Endothelial cell of umbilical vein (primary cell): ENCODE data around the gene PDGFA. TPM values are rescaled to one million over a fixed set of nuclear protein-coding genes. Genes with fewer than 3 reads are reported as not detected.

ENCODE experiments used
- BruUV-seq: library from RNA; stranded (reverse); fragments of 400-500 nt; replicated peaks from 2 replicates; lab custom pipeline; 2021; lab: Mats Ljungman, UMichigan
- CTCF ChIA-PET: fragments of 300-600, 350-600 bp; sonication (Branson Sonifier 250); formaldehyde crosslinking; loops from one replicate; lab custom pipeline; 2021; ENCODE audit warnings: antibody characterized with exemption, inconsistent platforms; lab: Charles Lee
- POLR2A ChIA-PET: fragments of 300-600, 350-600 bp; sonication (Branson Sonifier 250); formaldehyde crosslinking; loops from one replicate; lab custom pipeline; 2021; ENCODE audit warnings: antibody characterized with exemption, inconsistent platforms; lab: Charles Lee
- DNase-seq: peaks from one replicate; pipeline ENCODE4 v3.0.0-alpha.2; 2011; ENCODE audit warnings: low read depth, low spot score
- FAIRE-seq: peaks from 2 replicates; lab custom pipeline; 2011; peaks lifted over from hg19 to GRCh38; lab: Jason Lieb, UNC
- H2AFZ ChIP-seq: 2 replicates; pipeline ENCODE4 v1.6.0; 2012; ENCODE audit warnings: low read depth, low read length, control low read depth, inconsistent platforms
- H3K27ac ChIP-seq: 2 replicates; pipeline ENCODE4 v1.5.1; 2011; ENCODE audit warnings: low read depth, mild to moderate bottlenecking, control low read depth, low read length, moderate library complexity; ENCODE audit not compliant: insufficient read depth
- H3K27me3 ChIP-seq, 2 experiments: 2 replicates each; pipeline versions ENCODE4 v1.6.0 to v1.6.1; 2011; ENCODE audit warnings: low read length in 2 of 2, mixed read lengths in 1 of 2; ENCODE audit not compliant: control insufficient read depth in 2 of 2, insufficient read depth in 2 of 2
- H3K36me3 ChIP-seq, 2 experiments: 2 replicates in 1 of 2; 3 replicates in 1 of 2; pipeline ENCODE4 v1.5.1; 2011; ENCODE audit warnings: low read length in 2 of 2, mild to moderate bottlenecking in 1 of 2, moderate library complexity in 1 of 2; ENCODE audit not compliant: control insufficient read depth in 2 of 2, insufficient read depth in 2 of 2; ENCODE audit errors: extremely low read depth in 1 of 2
- H3K4me1 ChIP-seq: 3 replicates; pipeline ENCODE4 v1.5.1; 2011; ENCODE audit warnings: mild to moderate bottlenecking, low read length; ENCODE audit not compliant: control insufficient read depth, insufficient read depth; ENCODE audit errors: extremely low read depth
- H3K4me2 ChIP-seq: 2 replicates; pipeline ENCODE4 v1.6.1; 2011; ENCODE audit warnings: low read length, control low read depth, mixed read lengths; ENCODE audit not compliant: insufficient read depth
- H3K4me3 ChIP-seq, 3 experiments: fragments of 200-600 bp in 1 of 3; sonication (generic), shearing (Covaris generic) in 1 of 3; replicated peaks in 1 of 3; 2 replicates each; pipeline ENCODE4 v1.5.1; 2011 to 2016; ENCODE audit warnings: control low read depth in 3 of 3, low read length in 3 of 3, mild to moderate bottlenecking in 2 of 3, inconsistent platforms in 1 of 3, low read depth in 1 of 3, moderate library complexity in 1 of 3; ENCODE audit not compliant: insufficient read depth in 1 of 3
- H3K79me2 ChIP-seq: 2 replicates; pipeline ENCODE4 v1.6.0; 2012; ENCODE audit warnings: low read length, inconsistent platforms; ENCODE audit not compliant: control insufficient read depth, insufficient read depth
- H3K9ac ChIP-seq: replicated peaks from 2 replicates; pipeline ENCODE3; 2011; ENCODE audit warnings: low read length, control low read depth; ENCODE audit not compliant: insufficient read depth; ENCODE audit errors: extremely low read depth
- H3K9me1 ChIP-seq: replicated peaks from 3 replicates; pipeline ENCODE4 v1.6.0; 2011; ENCODE audit warnings: mild to moderate bottlenecking, low read length; ENCODE audit not compliant: control insufficient read depth, insufficient read depth; ENCODE audit errors: extremely low read depth
- H3K9me3 ChIP-seq: replicated peaks from 2 replicates; pipeline ENCODE4 v1.5.1; 2012; ENCODE audit warnings: low read length, inconsistent platforms; ENCODE audit not compliant: control insufficient read depth, insufficient read depth
- H4K20me1 ChIP-seq: replicated peaks from 2 replicates; pipeline ENCODE3; 2011; ENCODE audit warnings: mild to moderate bottlenecking, low read length; ENCODE audit not compliant: control insufficient read depth, insufficient read depth; ENCODE audit errors: extremely low read depth
- EZH2 ChIP-seq: IDR thresholded peaks from 2 replicates; pipeline ENCODE4 v1.6.1; 2012; ENCODE audit warnings: borderline replicate concordance, low read depth, mild to moderate bottlenecking, moderate library complexity, low read length, inconsistent platforms; ENCODE audit not compliant: severe bottlenecking
- FOS ChIP-seq: IDR thresholded peaks from 2 replicates; pipeline ENCODE4 v1.6.1; 2011; ENCODE audit warnings: mild to moderate bottlenecking, low read length, moderate library complexity, borderline replicate concordance; ENCODE audit not compliant: insufficient read depth
- JUN ChIP-seq: IDR thresholded peaks from 2 replicates; pipeline ENCODE4 v1.6.1; 2011; ENCODE audit warnings: borderline replicate concordance, low read depth; ENCODE audit not compliant: insufficient read length, insufficient read depth
- MYC ChIP-seq: IDR thresholded peaks from one replicate; pipeline ENCODE4 v1.6.1; 2011; ENCODE audit warnings: mild to moderate bottlenecking, low read depth, low read length
- POLR2AphosphoS5 ChIP-seq: IDR thresholded peaks from 2 replicates; pipeline ENCODE4 v1.6.1; 2012; ENCODE audit warnings: low read depth, mild to moderate bottlenecking, control low read depth, low read length, moderate library complexity; ENCODE audit not compliant: insufficient read depth
- dilution Hi-C: fragments of 300-500 bp; cut with MboI; formaldehyde crosslinking; loops from one replicate; pipeline ENCODE4 v1.15.0; 2019; ENCODE audit warnings: low sequenced_read_pairs; ENCODE audit not compliant: extremely low pct_ligation_motif_present
- intact Hi-C: fragments of 100-400 bp; cut with micrococcal nuclease; formaldehyde crosslinking; loops from one replicate; pipeline ENCODE4 v1.10.0; 2022
- polyA plus RNA-seq, 4 experiments: library from polyadenylated mRNA; depleted of rRNA in 3 of 4; stranded (reverse) in 3 of 4; unstranded in 1 of 4; fragments of >200 nt; gene quantifications; 2 replicates each; pipeline versions ENCODE4 v1.2.1 to v1.2.3, GENCODE V29; 2011 to 2012; ENCODE audit warnings: missing spikeins in 1 of 4
- total RNA-seq: library from RNA; stranded (reverse); gene quantifications from 2 replicates; pipeline ENCODE4 v1.2.3, GENCODE V29; 2021
- TF ChIP-seq, protein P1 (sequence below), 2 donors: IDR thresholded peaks; 1 replicate in 1 of 2; 2 replicates in 1 of 2; pipeline ENCODE4 v1.5.1; 2011; ENCODE audit warnings: low read length in 2 of 2, mild to moderate bottlenecking in 2 of 2, moderate library complexity in 2 of 2, control low read depth in 1 of 2, inconsistent platforms in 1 of 2, low read depth in 1 of 2; ENCODE audit not compliant: insufficient read depth in 1 of 2; ENCODE audit errors: extremely low read depth in 1 of 2
- TF ChIP-seq, protein P2 (sequence below): IDR thresholded peaks from 2 replicates; pipeline ENCODE4 v1.6.1; 2011; ENCODE audit not compliant: insufficient read depth, insufficient read length

PDGFA gene
- total and polyA plus RNA-seq, 2 donors (not counting 3 experiments of a cell fraction or from before 2014, with no cell fraction given) = 17.4 to 62.4 TPM

DNA sequence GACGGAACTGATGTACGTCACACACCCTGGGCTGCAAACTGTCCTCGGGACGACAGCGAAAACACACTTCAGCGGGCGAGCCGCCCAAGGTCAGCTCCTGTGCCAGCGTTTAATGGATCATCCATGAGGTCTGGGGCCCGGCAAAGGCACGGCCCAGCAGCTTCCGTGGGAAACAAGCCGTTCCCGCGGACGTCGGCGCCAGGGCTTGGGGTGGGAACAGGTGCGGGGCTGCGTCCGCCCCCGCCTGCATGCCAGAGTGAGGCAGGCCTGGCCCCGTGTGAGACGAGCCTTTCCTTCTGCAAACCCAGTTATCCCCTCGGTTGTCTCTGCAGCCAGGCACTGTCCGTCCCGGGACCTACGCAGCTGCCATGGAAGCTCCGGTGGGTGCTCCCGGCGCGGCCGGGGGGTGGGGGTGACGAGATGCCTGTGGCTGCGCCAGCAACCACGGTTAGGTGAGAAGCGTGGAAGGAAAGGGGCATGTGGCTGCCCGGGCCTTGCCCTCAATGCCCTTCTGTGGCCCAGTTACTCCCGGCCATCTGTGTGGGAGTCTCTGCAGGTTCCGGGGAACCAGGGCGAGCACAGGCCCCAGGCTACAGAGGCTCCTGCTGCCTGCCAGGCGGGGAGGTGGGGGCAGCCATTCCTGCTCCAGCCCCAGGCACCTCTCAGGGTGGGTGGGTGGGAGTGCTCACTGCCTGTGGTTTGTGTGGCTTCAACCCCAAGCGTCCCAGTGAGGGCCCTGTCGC, 42.2 kb upstream of the PDGFA start:
- CTCF ChIA-PET = interaction anchor here (1.9 kb wide), 1 partner anchor 17 kb away, joined by 5 read pairs; no protein-coding TSS in a partner anchor

More for the DNA sequence above, 42.2 kb upstream of the PDGFA start:
- intact Hi-C loops = no loop called here
- dilution Hi-C loops = no loop called here
- no peaks in the 10 kb centered on the region for H3K79me2 ChIP-seq
- no peak for TF ChIP-seq JUN
- TF ChIP-seq EZH2 = no peak
- no peak for TF ChIP-seq FOS
- TF ChIP-seq, protein P1, sequence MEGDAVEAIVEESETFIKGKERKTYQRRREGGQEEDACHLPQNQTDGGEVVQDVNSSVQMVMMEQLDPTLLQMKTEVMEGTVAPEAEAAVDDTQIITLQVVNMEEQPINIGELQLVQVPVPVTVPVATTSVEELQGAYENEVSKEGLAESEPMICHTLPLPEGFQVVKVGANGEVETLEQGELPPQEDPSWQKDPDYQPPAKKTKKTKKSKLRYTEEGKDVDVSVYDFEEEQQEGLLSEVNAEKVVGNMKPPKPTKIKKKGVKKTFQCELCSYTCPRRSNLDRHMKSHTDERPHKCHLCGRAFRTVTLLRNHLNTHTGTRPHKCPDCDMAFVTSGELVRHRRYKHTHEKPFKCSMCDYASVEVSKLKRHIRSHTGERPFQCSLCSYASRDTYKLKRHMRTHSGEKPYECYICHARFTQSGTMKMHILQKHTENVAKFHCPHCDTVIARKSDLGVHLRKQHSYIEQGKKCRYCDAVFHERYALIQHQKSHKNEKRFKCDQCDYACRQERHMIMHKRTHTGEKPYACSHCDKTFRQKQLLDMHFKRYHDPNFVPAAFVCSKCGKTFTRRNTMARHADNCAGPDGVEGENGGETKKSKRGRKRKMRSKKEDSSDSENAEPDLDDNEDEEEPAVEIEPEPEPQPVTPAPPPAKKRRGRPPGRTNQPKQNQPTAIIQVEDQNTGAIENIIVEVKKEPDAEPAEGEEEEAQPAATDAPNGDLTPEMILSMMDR (IDR thresholded peaks at IDR 0.05; ENCODE audit: extremely low read depth in 1 of 2, insufficient read depth in 1 of 2, low read depth in 1 of 2, low read length in 2 of 2) = no peak
- TF ChIP-seq MYC = no peak
- TF ChIP-seq, protein P2, sequence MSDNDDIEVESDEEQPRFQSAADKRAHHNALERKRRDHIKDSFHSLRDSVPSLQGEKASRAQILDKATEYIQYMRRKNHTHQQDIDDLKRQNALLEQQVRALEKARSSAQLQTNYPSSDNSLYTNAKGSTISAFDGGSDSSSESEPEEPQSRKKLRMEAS = no peak
- TF ChIP-seq POLR2AphosphoS5 = no peak
- no peak overlapping the region for H3K9ac ChIP-seq
- no peaks in the 10 kb centered on the region for H3K4me1 ChIP-seq
- BruUV-seq = no TSS peak
- FAIRE-seq (no peak), DNase-seq (no peak)
- no peaks in the 10 kb centered on the region for H3K9me1 ChIP-seq
- no peak overlapping the region for H3K4me2 ChIP-seq
- H4K20me1 ChIP-seq = no peaks in the 10 kb centered on the region
- H3K4me3 ChIP-seq = no peak overlapping the region
- no peaks in the 10 kb centered on the region for H3K36me3 ChIP-seq
- H3K9me3 ChIP-seq = no peaks in the 10 kb centered on the region
- no peak overlapping the region for H2AFZ ChIP-seq
- H3K27ac ChIP-seq = no peak overlapping the region
- POLR2A ChIA-PET = no interaction called here
- H3K27me3 ChIP-seq = no peaks in the 10 kb centered on the region
